HEK293T (cell line): Measurements from ENCODE around the gene MGAT5.

ENCODE experiments used
- ARNT ChIP-seq: fragments of 450-650 bp; IDR thresholded peaks from 2 replicates; pipeline ENCODE4 v1.6.1; 2017; ENCODE audit warnings: mild to moderate bottlenecking
- BHLHE40 ChIP-seq: fragments of 450-650 bp; IDR thresholded peaks from 2 replicates; pipeline ENCODE4 v1.6.1; 2016; ENCODE audit warnings: mild to moderate bottlenecking, moderate library complexity, borderline replicate concordance
- CTBP1 ChIP-seq: fragments of 450-650 bp; IDR thresholded peaks from 2 replicates; pipeline ENCODE4 v1.6.1; 2016; ENCODE audit warnings: borderline replicate concordance
- ELF4 ChIP-seq: fragments of 450-650 bp; IDR thresholded peaks from 2 replicates; pipeline ENCODE4 v1.6.1; 2017; ENCODE audit warnings: antibody characterized with exemption
- FOXA1 ChIP-seq: fragments of 450-650 bp; IDR thresholded peaks from 2 replicates; pipeline ENCODE4 v1.6.1; 2016; ENCODE audit warnings: mild to moderate bottlenecking
- FOXK2 ChIP-seq: fragments of 450-650 bp; IDR thresholded peaks from 2 replicates; pipeline ENCODE4 v1.6.1; 2016; ENCODE audit warnings: mild to moderate bottlenecking
- FOXM1 ChIP-seq: fragments of 450-650 bp; IDR thresholded peaks from 2 replicates; pipeline ENCODE4 v1.6.1; 2017; ENCODE audit warnings: mild to moderate bottlenecking, borderline replicate concordance
- NFRKB ChIP-seq: fragments of 450-650 bp; IDR thresholded peaks from 2 replicates; pipeline ENCODE4 v1.6.1; 2016; ENCODE audit warnings: mild to moderate bottlenecking, moderate library complexity
- PKNOX1 ChIP-seq: fragments of 450-650 bp; IDR thresholded peaks from 2 replicates; pipeline ENCODE4 v1.6.1; 2016
- SP1 ChIP-seq: fragments of 450-650 bp; IDR thresholded peaks from 2 replicates; pipeline ENCODE4 v1.6.1; 2017
- TARDBP ChIP-seq: fragments of 450-650 bp; IDR thresholded peaks from 2 replicates; pipeline ENCODE4 v1.6.1; 2016
- ZNF384 ChIP-seq: fragments of 450-650 bp; IDR thresholded peaks from 2 replicates; pipeline ENCODE4 v1.6.1; 2016

- TF ChIP-seq FOXK2: no peak
- TF ChIP-seq FOXM1: no peak
- TF ChIP-seq SP1: no peak
- TF ChIP-seq BHLHE40: no peak
- TF ChIP-seq ARNT: no peak
- no peak for TF ChIP-seq ZNF384
- TF ChIP-seq TARDBP: no peak
- no peak for TF ChIP-seq CTBP1
- no peak for TF ChIP-seq PKNOX1
- TF ChIP-seq FOXA1: no peak
- TF ChIP-seq ELF4: no peak
- TF ChIP-seq NFRKB: no peak
Observed at GRCh38 chr2:134324430-134324829, 70.6 kb downstream of the MGAT5 start.
